ENCODE data around the gene EPB41. TPM values are rescaled to one million over a fixed set of nuclear protein-coding genes. Genes with fewer than 3 reads are reported as not detected.

EPB41 gene
- total and polyA plus RNA-seq, 9 of the 15 experiments (the other 6 are each of a cell fraction or from before 2014, with no cell fraction given), result 3.7 to 213 (median 141) TPM

- TF ChIP-seq HMBOX1 (IDR thresholded peaks at IDR 0.05) (no peak), MCM2 (IDR thresholded peaks at IDR 0.05; ENCODE audit: low read depth) (0 out of 2 replicates have a peak, but pooled peaks have one; percentile 33), ZNF57 (CRISPR knock-in tag; IDR thresholded peaks at IDR 0.05) (no peak), RBM34 (IDR thresholded peaks at IDR 0.05; ENCODE audit: borderline replicate concordance, insufficient read depth, low read length) (no peak), PHF21A (IDR thresholded peaks at IDR 0.05; ENCODE audit: borderline replicate concordance, low read depth) (no peak), PCBP1 (IDR thresholded peaks at IDR 0.05; ENCODE audit: low read depth, low read length, poor library complexity, severe bottlenecking) (no peak), PRPF4 (IDR thresholded peaks at IDR 0.05; ENCODE audit: insufficient read depth, low read depth, low read length, poor library complexity, severe bottlenecking) (no peak), REST (IDR thresholded peaks at IDR 0.05; ENCODE audit: borderline replicate concordance) (no peak), REST (CRISPR knock-in tag; IDR thresholded peaks at IDR 0.05; ENCODE audit: low read depth) (no peak), ZNF282 (CRISPR knock-in tag; IDR thresholded peaks at IDR 0.05) (no peak), CBFA2T2 (conservative IDR thresholded peaks at IDR 0.05) (no peak), ZNF134 (CRISPR knock-in tag; conservative IDR thresholded peaks at IDR 0.05) (no peak), MTA3 (IDR thresholded peaks at IDR 0.05; ENCODE audit: borderline replicate concordance) (no peak; the same call in 1 of the 2 replicates), ZNF23 (CRISPR knock-in tag; IDR thresholded peaks at IDR 0.05) (no peak), L3MBTL2 (IDR thresholded peaks at IDR 0.05) (no peak)
- TF ChIP-seq, protein P1, sequence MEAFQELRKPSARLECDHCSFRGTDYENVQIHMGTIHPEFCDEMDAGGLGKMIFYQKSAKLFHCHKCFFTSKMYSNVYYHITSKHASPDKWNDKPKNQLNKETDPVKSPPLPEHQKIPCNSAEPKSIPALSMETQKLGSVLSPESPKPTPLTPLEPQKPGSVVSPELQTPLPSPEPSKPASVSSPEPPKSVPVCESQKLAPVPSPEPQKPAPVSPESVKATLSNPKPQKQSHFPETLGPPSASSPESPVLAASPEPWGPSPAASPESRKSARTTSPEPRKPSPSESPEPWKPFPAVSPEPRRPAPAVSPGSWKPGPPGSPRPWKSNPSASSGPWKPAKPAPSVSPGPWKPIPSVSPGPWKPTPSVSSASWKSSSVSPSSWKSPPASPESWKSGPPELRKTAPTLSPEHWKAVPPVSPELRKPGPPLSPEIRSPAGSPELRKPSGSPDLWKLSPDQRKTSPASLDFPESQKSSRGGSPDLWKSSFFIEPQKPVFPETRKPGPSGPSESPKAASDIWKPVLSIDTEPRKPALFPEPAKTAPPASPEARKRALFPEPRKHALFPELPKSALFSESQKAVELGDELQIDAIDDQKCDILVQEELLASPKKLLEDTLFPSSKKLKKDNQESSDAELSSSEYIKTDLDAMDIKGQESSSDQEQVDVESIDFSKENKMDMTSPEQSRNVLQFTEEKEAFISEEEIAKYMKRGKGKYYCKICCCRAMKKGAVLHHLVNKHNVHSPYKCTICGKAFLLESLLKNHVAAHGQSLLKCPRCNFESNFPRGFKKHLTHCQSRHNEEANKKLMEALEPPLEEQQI (IDR thresholded peaks at IDR 0.05), result no peak
These were observed 26.3 kb upstream of the EPB41 start (continued) for GRCh38 chr1:28887835-28888682.
